CD4-positive, alpha-beta T cell treated with Interleukin-2 at 100 ng/mL for 4 hours (primary cell): Measurements from ENCODE around the gene MSH5.
A peak's percentile ranks its signal among the peaks of the same experiment; 100 is the strongest.

Source experiments
- DNase-seq: peaks from one replicate; pipeline ENCODE4 v3.0.0-alpha.2; 2020; ENCODE audit warnings: low spot score

The MSH5 gene

DNA sequence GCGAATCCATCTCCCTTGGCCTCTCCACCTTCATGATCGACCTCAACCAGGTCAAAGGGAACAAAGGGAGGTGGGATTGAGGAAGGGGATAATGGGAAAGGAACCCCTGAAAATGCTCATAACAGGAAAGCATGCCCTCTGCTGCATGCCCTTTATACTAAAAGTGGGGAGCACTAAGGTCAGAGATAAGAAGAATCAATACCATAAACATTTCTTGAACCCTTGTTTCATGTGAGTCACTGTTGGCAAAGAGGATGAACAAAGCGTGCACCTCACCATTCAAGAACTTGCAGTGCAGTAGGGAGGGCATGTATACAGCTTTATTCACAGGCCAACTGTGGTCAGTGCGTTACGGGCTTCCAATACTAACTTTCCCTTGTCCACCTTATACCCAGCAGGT, 21.0 kb downstream of the MSH5 start:
- DNase-seq: no peak

DNA sequence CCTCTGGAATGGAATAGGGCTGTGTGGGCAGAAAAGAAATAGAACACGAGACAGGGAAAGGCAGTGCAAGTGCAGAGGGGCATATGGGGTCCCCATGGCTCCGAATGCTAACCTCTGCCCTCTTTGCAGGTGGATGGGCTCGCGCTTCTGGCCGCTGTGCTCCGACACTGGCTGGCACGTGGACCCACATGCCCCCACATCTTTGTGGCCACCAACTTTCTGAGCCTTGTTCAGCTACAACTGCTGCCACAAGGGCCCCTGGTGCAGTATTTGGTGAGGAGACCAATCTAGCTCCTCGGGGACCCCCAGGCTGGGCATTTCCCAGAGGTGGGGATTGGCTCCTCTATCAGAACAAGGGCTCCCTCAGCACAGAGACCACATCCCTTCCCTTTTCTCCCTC, 21.5 kb downstream of the MSH5 start:
- no peak for DNase-seq

DNA sequence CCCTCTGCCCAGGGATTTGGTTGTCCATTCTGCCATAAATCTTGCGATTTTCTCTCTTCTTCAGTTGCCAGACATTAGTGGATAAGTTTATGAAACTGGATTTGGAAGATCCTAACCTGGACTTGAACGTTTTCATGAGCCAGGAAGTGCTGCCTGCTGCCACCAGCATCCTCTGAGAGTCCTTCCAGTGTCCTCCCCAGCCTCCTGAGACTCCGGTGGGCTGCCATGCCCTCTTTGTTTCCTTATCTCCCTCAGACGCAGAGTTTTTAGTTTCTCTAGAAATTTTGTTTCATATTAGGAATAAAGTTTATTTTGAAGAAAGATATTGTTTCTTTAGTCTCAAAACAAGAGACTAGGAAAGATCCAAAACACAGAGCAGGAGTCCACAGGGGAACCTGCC, 22.6 kb downstream of the MSH5 start, which contains the start of gene SAPCD1:
Gene SAPCD1, plus strand, starts transcription at position 301 of the 400 bp plus-strand sequence. CDS start 399 bp downstream, outside the sequence.
- DNase-seq: no peak

DNA sequence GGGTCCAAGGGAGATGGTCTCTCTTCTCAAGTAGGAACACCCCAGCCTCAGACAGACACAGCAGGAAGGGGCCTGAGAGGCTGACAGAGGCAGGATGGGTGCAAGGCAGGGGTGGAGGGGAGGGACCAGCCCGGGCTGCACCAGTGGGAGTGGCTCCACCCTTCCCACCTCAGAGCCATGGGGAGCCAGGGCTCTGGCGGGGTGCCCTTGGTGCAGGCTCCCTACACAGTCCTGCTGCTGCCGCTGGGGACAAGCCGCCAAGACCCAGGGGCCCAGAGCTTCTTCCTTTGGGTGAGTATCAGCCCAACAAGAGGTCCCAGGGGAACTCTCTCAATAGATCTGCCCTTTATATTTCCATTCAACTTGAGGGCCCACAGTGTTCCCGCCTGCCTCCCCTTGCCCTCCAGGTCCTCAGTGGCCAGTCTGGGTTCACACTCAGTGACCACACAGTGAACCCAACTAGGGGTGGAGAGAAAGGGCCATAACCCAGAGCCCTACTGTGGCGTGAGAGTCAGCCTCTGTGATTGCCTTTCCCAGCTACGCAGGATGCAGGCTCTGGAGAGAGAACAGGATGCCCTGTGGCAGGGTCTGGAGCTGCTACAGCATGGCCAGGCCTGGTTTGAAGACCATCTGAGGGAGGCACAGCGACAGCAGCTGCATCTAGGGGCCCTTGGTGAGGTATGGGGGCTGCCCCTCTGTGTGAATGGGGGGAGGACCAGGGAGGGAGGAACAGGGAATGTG, 23.2 kb downstream of the MSH5 start:
- no peak for DNase-seq

DNA sequence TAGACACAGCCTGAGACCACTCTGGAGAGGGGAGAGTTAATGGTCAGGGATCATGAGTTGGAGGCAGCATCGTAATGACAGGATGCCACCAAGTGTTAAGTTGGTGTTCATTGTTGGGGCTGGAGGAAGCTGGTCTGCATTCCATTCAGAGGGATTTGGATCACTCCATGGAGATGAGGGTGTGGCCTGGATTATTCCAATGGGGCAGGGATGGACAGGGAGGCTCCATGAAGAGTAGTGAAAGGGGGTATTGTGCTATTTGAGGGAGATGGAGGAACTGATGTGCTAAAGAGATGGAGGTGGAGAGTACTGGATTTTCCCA, 23.8 kb downstream of the MSH5 start:
- DNase-seq: no peak

DNA sequence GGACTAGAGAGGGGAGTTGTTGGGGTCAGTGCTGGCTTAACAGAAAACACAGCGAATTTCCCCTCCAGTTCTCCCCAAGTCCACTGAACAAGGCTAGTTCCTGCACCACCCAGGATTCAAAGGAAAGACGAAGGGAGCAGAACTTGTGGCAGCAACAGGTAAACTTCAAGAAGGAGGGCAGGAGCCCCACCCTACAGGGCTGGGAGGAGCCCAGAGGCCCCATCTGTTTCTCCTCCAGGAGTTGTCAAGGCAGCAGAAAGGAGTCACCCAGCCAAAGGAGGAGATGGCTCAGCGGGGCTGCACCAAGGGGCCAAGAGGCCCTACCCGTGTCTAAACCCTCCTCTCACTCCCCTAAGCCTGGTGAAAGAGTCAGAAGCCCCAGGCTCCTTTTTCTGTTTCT, 24.4 kb downstream of the MSH5 start:
- no peak for DNase-seq

DNA sequence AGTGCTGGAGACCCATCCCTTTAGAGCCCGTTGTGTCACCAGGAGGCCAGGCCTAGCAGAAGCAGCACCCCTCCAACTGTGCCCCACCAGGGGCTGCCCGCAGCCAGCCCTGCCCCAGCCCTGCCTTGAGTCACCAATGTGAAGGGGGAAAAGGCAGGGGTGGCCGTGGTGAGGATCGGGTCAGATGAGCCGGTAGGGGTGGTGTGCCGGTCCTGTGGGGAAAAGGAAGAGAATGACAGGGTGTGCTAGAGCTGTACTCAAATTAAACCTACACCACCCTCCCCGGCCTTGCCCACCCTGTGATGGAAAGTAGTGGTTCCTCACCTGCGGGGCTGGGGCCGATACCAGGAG, 25.7 kb downstream of the MSH5 start:
- no peak for DNase-seq

DNA sequence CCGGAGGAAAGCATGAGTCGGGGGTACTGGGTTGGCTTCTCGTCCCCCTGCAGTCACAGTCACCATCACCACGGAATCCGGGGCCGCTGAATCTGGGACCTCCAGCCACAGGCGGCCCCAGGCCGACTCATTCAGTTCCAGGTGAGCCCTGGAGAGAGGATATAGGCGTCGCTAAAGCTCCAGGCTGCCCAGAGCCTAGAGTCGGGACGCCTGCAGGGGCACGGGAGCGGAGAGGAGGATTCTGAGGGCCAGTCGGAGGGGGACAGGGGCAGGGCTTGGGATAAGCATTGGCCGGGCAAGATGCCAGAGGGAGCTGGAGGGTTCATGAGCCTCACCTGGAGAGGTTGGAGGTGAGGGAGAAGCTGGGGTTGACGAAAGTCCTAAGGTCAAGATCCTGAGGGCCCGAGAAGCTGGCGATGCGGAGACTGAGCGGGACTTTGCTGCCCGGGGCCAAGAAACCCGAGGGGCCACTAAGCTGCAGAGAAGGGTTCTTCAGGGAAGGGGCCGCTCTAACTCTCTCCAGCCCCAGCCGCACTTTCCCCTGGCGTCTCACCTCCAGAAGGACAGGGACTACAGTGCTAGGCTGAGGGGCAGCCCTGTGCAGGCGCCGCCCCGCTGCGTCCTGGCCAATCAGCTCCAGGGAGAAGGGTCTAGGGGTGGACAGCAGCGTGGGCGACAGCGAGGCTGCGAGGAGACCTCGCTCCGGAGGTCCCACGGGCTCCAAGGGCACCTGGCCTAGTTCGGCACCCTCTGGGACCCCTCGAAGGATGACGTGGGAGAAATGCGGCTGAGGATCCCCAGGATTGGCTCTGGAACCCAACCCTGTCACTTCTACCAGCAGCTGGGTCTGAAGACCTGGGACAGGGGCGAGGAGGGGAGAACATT, 26.3 kb downstream of the MSH5 start:
- DNase-seq: no peak

DNA sequence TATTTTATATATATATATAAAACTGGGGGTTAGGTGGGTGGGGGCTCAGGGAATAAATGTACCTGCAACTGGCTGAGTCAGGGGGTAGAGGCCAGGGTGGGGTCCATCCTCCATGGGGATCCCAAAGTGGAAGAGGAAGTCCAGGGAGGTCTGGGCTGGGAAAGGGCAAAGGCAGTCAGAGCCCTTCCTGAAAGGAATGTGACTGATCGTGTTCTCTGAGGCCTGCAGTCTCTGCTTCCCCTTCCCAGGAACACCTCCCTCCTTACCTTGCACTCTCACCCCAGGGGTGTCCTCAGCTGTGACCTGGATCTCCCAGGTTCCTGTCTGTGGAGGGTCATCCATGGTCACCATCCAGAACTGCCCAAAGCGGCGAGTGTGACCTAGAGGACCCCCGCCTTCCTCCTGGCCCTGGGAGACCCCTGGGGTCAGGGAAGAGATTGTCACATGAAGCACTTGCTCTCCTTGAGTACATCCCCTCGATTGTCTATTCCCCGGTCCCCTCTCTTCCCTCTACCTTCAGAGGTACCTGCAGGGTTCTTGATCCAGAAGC, 27.4 kb downstream of the MSH5 start:
- no peak for DNase-seq

DNA sequence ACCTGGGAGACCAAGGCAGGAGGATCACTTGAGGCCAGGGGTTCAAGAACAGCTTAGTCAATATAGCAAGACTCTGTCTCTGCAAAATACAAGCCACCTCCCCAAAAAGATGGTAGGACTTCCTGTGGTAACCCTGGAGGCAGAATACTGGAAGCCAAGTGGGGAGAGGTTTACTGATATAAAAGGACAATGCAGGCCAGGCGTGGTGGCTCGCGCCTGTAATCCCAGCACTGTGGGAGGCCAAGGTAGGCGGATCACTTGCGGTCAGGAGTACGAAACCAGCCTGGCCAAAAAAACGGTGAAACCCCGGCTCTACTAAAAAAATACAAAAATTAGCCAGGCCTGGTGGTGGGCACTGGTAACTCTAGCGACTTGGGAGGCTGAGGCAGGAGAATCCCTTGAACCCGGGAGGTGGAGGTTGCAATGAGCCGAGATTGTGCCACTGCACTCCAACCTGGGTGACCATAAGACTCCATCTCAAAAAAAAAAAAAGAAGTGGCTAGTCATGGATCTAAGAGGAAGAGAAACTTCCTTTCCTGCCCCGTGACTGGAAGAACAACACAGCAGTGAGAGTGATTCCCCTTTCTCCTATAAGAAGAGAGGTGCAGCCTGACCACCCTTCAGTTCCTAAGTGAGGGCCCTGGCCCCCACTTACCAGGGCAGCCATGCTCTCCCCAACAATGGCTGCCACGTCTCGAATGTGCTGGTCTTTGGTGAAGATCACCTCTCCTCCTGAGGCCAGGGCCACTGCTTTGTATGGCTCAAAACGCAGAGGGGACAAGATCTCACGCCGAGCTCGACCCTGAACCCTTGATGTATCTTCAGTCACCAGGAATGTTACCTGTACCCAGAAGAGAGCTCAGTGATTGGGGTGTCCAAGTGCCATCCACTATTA, 28.8 kb downstream of the MSH5 start:
- no peak for DNase-seq

DNA sequence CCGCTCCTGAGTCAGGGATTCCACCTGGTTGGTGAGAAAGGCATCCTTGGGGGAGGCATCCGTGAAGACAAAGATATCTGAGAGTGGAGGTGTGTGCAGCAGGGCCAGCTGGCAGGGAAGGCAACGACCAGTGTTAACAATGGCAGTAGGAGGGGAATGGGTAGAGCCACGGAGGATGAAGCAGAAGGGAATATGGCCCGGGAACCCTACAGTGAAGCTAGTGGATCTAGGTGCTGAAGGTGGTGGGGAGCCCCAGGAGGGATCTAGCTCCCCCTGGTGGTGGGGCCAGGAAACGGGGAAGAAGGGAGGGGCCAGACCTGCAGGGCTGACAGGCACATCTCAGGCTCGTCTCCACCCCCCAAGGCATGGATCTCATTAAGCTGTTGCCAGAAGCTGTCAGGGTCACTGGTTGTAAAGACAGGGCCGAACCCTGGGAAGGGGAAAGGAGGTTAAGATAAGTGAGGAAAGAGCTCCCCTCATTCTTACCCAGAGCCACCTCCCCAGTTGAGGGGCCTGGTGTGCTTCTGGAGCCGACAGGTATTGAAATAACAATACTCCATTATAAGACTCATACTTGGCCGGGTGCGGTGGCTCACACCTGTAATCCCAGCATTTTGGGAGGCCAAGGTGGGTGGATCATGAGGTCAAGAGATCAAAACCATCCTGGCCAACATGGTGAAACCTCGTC, 30.0 kb downstream of the MSH5 start:
- DNase-seq: peak; percentile 85

DNA sequence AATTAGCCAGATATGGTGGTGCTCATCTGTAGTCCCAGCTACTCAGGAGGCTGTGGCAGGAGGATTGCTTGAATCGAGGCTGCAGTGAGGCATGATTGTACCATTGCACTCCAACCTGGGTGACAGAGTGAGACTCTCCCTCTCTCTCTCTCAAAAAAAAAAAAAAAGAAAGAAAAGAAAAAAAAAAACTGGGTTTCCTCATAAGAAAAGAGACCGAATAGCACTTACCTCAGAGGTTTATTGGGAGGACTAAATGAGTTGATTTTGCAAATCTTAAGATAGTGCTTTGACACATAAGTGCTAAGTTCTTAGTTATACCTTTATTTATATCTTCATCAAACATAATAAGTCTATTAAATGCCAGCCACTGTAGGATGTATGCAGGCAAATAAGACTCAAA, 31.1 kb downstream of the MSH5 start:
- DNase-seq: no peak

DNA sequence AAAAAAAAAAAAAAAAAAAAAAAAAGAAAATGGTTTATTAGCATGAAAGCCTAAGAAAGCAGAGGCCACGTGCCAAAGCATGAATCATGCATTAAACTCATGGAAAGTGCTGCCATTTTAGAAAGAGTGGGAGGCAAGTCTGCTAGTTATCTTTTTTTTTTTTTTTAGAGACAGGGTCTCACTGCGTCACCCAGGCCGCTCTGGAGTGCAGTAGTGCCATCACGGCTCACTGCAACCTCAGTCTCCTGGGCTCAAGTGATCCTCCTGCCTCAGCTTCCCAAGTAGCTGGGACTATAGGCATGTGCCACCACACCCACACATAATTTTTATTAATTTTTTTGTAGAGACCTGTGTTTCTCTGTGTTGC, 32.2 kb downstream of the MSH5 start:
- no peak for DNase-seq

DNA sequence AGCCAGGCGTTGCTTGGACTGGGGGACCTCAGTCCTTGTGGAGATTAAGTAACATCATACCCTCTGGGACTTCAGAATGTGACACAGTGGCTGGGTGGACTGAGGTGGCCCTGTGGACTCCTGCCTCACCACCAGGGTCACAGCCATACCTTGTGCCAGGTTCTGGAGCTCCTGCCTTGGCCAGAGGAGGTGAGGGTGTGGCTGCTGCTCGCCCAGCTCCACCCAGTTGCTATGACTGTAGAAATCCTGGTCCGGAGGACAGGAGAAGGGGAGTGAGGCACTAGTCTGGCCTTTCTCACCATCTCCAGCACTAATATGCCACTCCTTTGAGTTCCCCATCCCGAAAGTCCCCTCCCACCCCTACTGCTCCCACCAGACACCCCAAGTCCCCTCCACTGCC, 35.4 kb downstream of the MSH5 start:
- no peak for DNase-seq

DNA sequence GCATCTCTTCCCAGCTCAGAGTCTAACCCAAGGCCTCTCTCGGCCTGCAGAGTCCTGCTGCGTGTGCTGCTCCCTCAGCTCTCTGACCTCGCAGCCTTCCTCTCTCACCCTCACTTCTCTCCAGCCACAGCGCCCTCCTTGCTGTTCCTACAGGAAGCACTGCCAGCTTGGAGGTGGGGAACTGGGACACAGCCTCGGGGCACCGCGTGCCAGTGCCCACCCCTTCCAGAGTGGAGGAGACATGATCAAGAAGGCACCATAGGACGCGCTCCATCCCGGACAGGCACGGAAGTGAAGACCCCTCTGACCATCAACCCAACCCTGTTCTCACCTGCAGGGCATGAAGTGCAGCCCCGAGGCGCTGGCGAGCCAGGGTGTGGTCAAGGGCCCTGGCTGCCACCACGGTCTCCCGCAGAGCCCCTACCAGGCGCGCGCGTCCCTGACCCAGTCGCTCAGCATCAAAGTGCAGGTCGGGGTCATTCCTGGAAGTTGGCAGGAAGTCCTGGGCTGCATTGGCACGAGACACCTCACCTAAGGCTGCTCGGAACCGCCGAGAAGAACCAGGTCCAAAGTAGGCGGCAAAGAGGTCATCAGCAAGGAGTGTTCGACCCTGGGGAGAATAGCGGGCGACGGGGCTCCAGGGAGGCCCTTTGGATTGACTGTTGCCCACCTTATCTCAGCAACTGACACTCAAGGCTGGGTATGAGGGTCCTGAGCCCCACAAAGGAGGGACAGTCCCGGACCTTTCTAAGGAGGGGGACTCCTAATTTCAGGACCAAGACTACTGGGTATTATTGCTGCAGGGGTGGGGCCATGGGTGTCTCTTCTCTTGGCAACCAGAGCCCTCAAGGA, 36.1 kb downstream of the MSH5 start:
- DNase-seq: no peak

DNA sequence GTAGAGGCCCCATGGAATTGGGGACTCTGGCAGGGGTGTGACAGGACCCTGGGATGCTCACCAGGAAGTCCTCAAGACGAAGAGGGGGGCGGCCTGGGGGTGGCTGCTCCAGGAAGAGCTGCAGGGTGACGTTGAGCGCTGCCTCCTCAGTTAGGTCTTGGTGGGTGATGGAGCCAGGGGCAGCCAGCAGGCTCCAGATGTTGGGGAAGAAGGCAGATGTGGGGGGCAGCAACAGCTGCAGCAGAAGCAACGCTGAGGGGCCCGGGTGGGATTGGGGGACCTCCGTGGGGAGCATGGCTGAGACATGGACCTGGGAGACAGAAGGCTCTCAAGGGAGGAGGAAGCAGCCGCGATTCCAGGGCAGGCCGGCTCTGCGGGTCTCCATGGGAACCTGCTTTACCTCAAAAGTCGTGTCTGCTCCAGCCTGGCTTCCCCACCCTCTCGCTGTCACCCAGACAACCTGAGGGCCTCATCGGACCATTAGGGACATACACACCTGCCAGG, 36.7 kb downstream of the MSH5 start:
- DNase-seq: no peak

DNA sequence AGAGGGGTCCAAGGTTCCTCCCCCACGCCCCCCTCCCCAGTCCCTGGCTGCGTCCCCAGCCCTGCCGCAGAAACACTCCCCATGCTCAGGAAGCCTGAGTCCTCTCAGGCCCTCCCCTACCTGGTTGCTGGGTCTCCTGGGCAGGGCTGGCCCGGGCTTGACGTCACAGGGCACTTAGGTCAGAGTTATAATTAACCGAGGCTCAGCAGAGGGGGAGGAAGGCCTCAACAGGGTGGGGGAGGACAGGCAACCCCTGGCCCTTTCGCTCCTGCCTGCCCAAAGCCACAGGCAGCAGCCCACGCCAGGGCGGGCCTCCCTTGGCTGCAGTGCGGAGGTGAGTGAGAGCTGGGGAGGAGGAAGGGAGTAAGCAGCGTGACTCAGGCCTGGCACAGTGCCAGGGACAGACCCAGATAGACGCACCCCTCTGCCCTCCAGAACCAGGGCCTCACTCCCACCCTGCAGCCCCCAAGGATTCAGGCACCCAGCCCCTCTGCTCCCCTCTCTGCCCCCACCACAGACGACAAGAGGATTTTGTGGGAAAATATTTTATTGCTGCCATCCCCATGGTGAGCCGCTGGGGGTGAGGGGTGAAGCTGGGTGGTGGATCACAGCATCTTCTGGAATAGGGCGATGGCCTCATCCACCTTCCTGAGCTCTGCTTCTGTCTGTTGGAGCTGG, 37.3 kb downstream of the MSH5 start, which contains the start of gene VWA7:
Gene VWA7, minus strand, starts transcription at position 340 of the 678 bp plus-strand sequence. CDS start 549 bp downstream, outside the sequence.
- peak; percentile 75 for DNase-seq

DNA sequence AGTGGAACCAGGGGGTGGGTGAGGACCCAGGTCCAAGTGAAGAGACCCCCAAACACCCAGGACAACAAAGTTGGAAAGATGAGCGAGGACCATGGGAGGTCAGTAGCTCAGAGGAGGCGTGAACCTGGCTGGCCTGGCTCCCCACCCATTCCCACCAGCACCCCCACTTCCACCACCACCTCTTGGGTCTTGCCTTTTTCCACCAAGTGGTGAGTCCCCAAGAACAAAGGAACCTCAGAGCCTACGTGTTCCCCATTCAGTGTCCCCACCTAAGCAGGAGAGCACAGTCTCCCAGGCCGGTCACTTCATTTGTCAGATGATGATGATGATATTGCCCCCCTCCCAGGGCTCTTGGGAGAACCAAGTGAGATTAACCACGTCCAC, 37.9 kb downstream of the MSH5 start:
- DNase-seq: no peak

DNA sequence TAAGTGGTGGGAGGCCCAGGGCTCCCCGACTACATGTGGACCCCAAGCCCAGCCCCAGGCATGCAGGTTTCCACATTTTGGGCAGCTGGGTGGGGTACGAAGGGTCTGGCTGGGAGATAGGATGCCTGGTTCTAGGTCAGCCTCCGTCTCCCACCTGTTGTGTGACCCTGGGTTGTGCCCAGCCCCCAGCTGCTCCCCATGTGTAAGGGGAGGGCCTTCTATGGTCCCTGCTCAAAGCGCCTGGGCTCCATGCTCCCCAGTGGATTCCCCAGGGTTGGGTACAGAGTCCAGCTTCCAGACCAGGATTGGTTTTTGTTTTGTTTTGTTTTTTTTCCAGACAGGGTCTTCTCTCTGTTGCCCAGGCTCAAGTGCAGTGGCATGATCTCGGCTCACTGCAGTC, 38.4 kb downstream of the MSH5 start:
- no peak for DNase-seq
